Smooth muscle cell (in vitro differentiated cells): ENCODE data around the gene GNA12. TPM values are rescaled to one million over a fixed set of nuclear protein-coding genes. Genes with fewer than 3 reads are reported as not detected.
"Not testable (repeated sequence)": the region's sequence is repeated elsewhere in the genome, so short reads cannot be mapped to it uniquely, and the experiment has no call there.

Experiments
- DNase-seq: peaks from one replicate; lab custom pipeline; 2025; ENCODE audit not compliant: unreplicated experiment; lab: John Stamatoyannopoulos, UW
- H2AFZ ChIP-seq: fragments of 200-600 bp; sonication (generic); 2 replicates; pipeline ENCODE4 v1.6.0; 2016; ENCODE audit warnings: antibody characterized with exemption, low read depth, mild to moderate bottlenecking
- H3F3A ChIP-seq: fragments of 200-600 bp; sonication (generic); 2 replicates; pipeline ENCODE4 v1.6.0; 2017; ENCODE audit warnings: antibody characterized with exemption, low read depth
- H3K27ac ChIP-seq: fragments of 200-600 bp; sonication (generic); 2 replicates; pipeline ENCODE4 v1.5.1; 2016; ENCODE audit warnings: low read depth, mild to moderate bottlenecking
- H3K27me3 ChIP-seq: fragments of 200-600 bp; sonication (generic); 2 replicates; pipeline ENCODE4 v1.6.1; 2016; ENCODE audit warnings: low read depth, mild to moderate bottlenecking
- H3K36me3 ChIP-seq: fragments of 200-600 bp; sonication (generic); 2 replicates; pipeline ENCODE4 v1.5.1; 2016; ENCODE audit warnings: low read depth
- H3K4me1 ChIP-seq: fragments of 200-600 bp; sonication (generic); 2 replicates; pipeline ENCODE4 v1.5.1; 2016; ENCODE audit warnings: low read depth
- H3K4me2 ChIP-seq: fragments of 200-600 bp; sonication (generic); 2 replicates; pipeline ENCODE4 v1.6.0; 2016; ENCODE audit warnings: mild to moderate bottlenecking
- H3K4me3 ChIP-seq: fragments of 200-600 bp; sonication (generic); 2 replicates; pipeline ENCODE4 v1.5.1; 2016; ENCODE audit warnings: mild to moderate bottlenecking
- H3K79me2 ChIP-seq: fragments of 200-600 bp; sonication (generic); 2 replicates; pipeline ENCODE4 v1.6.0; 2016; ENCODE audit warnings: low read depth, mild to moderate bottlenecking
- H3K9ac ChIP-seq: fragments of 200-600 bp; sonication (generic); 2 replicates; pipeline ENCODE4 v1.6.0; 2016; ENCODE audit warnings: low read depth
- H3K9me3 ChIP-seq: fragments of 200-600 bp; sonication (generic); replicated peaks from 2 replicates; pipeline ENCODE4 v1.5.1; 2016; ENCODE audit warnings: low read depth
- H4K20me1 ChIP-seq: fragments of 200-600 bp; sonication (generic); 2 replicates; pipeline ENCODE4 v1.6.0; 2016; ENCODE audit warnings: low read depth
- CTCF ChIP-seq: fragments of 200-600 bp; sonication (generic); IDR thresholded peaks from 2 replicates; pipeline ENCODE4 v1.5.1; 2017; ENCODE audit warnings: borderline replicate concordance, mild to moderate bottlenecking, antibody characterized with exemption; ENCODE audit not compliant: insufficient read depth, poor library complexity, severe bottlenecking
- whole genome bisulfite sequencing: methylation state at CpG from one replicate; pipeline ENCODE4 v1.1.7; 2016; ENCODE audit warnings: low lambda C conversion rate; 5-methylcytosine and 5-hydroxymethylcytosine counted together
- polyA plus RNA-seq: library from polyadenylated mRNA; unstranded; fragments of >200 nt; fragmentation: Nextera tagmentation; extraction: Ambion mirVana; gene quantifications from 2 replicates; pipeline ENCODE4 v1.2.1, GENCODE V29; 2016
- total RNA-seq: library from RNA; depleted of rRNA; stranded (reverse); fragments of >200 nt; gene quantifications from 2 replicates; pipeline ENCODE4 v1.2.3, GENCODE V29; 2014

Gene GNA12
- total and polyA plus RNA-seq, 2 experiments from 2014 or later, result 20.3 to 34.7 TPM

GRCh38 chr7:2856388-2857169 is 12.5 kb upstream of the GNA12 start:
- no peaks in the 10 kb centered on the region for H3K4me1 ChIP-seq
- no peak for TF ChIP-seq CTCF
- no peaks in the 10 kb centered on the region for H3K79me2 ChIP-seq
- no peak overlapping the region for H3K4me2 ChIP-seq
- 85% methylated on average over 5 of the region's 5 CpGs for WGBS
- H3F3A ChIP-seq, result peaks cover 4% of the 10 kb centered on the region
- H3K36me3 ChIP-seq, result no peaks in the 10 kb centered on the region
- no peaks in the 10 kb centered on the region for H4K20me1 ChIP-seq
- H3K4me3 ChIP-seq, result no peak overlapping the region
- H3K27ac ChIP-seq, result no peak overlapping the region
- H3K9me3 ChIP-seq, result no peaks in the 10 kb centered on the region
- H3K27me3 ChIP-seq, result no peaks in the 10 kb centered on the region
- no peak overlapping the region for H3K9ac ChIP-seq
- DNase-seq, result no peak
- no peak overlapping the region for H2AFZ ChIP-seq

- no peaks in the 10 kb centered on the region for H3K79me2 ChIP-seq
- H3K9ac ChIP-seq, result no peak overlapping the region
- H3K4me2 ChIP-seq, result no peak overlapping the region
- DNase-seq, result no peak
- no peak for TF ChIP-seq CTCF
- no peak overlapping the region for H3K27ac ChIP-seq
- no peak overlapping the region for H2AFZ ChIP-seq
- H4K20me1 ChIP-seq, result no peaks in the 10 kb centered on the region
- no peaks in the 10 kb centered on the region for H3K36me3 ChIP-seq
- no peaks in the 10 kb centered on the region for H3K9me3 ChIP-seq
- WGBS, result 98% methylated on average over 6 of the region's 6 CpGs
- H3K4me3 ChIP-seq, result no peak overlapping the region
- no peaks in the 10 kb centered on the region for H3K27me3 ChIP-seq
- peaks cover 4% of the 10 kb centered on the region for H3F3A ChIP-seq
- H3K4me1 ChIP-seq, result no peaks in the 10 kb centered on the region
Observed at GRCh38 chr7:2855386-2855785, 11.3 kb upstream of the GNA12 start.

- H3K9ac ChIP-seq, H3K27ac ChIP-seq, H3F3A ChIP-seq, H3K9me3 ChIP-seq, H3K36me3 ChIP-seq, DNase-seq, H4K20me1 ChIP-seq, H3K4me3 ChIP-seq, H3K4me2 ChIP-seq, H3K4me1 ChIP-seq, H3K79me2 ChIP-seq, H2AFZ ChIP-seq, H3K27me3 ChIP-seq: not testable (repeated sequence)
- WGBS, result 91% methylated on average over 4 of the region's 4 CpGs
Observed at GRCh38 chr7:2853552-2853951, 9.4 kb upstream of the GNA12 start.

GRCh38 chr7:2853147-2853546 is 9.0 kb upstream of the GNA12 start:
- Histone ChIP-seq H3F3A (peaks cover 4% of the 10 kb centered on the region), H3K27me3 (no peaks in the 10 kb centered on the region), H3K9me3 (no peaks in the 10 kb centered on the region), H3K4me2 (no peak overlapping the region), H3K79me2 (no peaks in the 10 kb centered on the region), H3K4me1 (no peaks in the 10 kb centered on the region), H2AFZ (peak overlapping the region; percentile 51), H3K9ac (no peak overlapping the region), H3K27ac (no peak overlapping the region), H4K20me1 (no peaks in the 10 kb centered on the region), H3K4me3 (no peak overlapping the region), H3K36me3 (no peaks in the 10 kb centered on the region)
- 55% methylated on average over 3 of the region's 3 CpGs for WGBS
- DNase-seq, result no peak
- no peak for TF ChIP-seq CTCF
